Body of pancreas (tissue), 4 donors: ENCODE results near the gene RNASEH2B.

Experiments used
- CTCF ChIP-seq, 7 experiments: fragments of 450-650 bp in 4 of 7; fragments of 200-600 bp in 3 of 7; sonication (generic) in 3 of 7; IDR thresholded peaks; one replicate each; pipeline ENCODE4 v1.5.1; 2016 to 2019; ENCODE audit warnings: antibody characterized with exemption in 7 of 7
- POLR2A ChIP-seq, 3 donors: fragments of 450-650 bp; IDR thresholded peaks; one replicate each; pipeline ENCODE4 v1.6.1; 2016; ENCODE audit warnings: antibody characterized with exemption in 3 of 3, mild to moderate bottlenecking in 2 of 3

- TF ChIP-seq CTCF (IDR thresholded peaks at IDR 0.05) (no peak), POLR2A (IDR thresholded peaks at IDR 0.05) (no peak)
Measured at GRCh38 chr13:50974268-50974667, 64.7 kb downstream of the RNASEH2B start.
